Measurements from ENCODE around the gene SLC6A13.
A peak's percentile ranks its signal among the peaks of the same experiment; 100 is the strongest.

The SLC6A13 gene

DNA sequence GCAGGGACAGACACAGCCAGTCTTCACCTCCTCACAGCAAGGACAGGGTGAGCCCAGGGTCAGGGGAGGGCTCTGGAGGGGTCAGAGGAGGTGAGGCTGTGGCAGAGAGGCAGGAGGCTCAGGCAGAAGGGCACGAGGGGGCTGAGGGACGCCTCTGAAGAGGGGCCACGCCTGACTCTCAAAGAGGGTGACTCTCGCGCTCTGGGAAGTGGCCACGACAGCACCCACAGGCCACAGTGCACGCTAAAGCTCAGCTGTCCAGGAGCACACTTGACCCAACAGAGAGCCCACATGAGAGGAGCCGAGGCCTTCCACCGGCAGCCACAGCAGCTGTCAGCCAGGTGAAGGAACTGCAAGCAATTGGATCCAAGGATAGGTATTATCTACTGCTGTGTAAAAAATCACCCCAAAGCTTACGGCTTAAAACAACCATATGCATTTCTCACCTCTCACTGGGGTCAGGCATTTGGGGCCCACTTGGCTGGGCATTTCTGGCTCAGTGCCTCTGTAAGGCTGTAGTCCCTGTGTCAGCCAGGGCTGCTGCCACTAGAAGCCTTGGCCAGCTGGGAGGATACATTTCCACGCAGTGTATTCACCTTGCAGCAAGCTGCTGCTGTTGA, 76.5 kb downstream of the SLC6A13 start:
- H3K4me1 ChIP-seq (ENCODE audit: insufficient read depth, poor library complexity, severe bottlenecking): peaks cover 8% of the 10 kb centered on the region
- no peaks in the 10 kb centered on the region for H3K9me3 ChIP-seq (ENCODE audit: severe bottlenecking)
- DNase-seq (ENCODE audit: low spot score) (no peak), ATAC-seq (ENCODE audit: low read depth) (no peak)
- H3K27me3 ChIP-seq (ENCODE audit: insufficient read depth, poor library complexity, severe bottlenecking): no peaks in the 10 kb centered on the region
- no peak overlapping the region for H3K4me3 ChIP-seq (ENCODE audit: severe bottlenecking)
- no peak overlapping the region for H3K27ac ChIP-seq (ENCODE audit: poor library complexity, severe bottlenecking)
- no peaks in the 10 kb centered on the region for H3K36me3 ChIP-seq (ENCODE audit: low read depth)
- TF ChIP-seq, protein P1, sequence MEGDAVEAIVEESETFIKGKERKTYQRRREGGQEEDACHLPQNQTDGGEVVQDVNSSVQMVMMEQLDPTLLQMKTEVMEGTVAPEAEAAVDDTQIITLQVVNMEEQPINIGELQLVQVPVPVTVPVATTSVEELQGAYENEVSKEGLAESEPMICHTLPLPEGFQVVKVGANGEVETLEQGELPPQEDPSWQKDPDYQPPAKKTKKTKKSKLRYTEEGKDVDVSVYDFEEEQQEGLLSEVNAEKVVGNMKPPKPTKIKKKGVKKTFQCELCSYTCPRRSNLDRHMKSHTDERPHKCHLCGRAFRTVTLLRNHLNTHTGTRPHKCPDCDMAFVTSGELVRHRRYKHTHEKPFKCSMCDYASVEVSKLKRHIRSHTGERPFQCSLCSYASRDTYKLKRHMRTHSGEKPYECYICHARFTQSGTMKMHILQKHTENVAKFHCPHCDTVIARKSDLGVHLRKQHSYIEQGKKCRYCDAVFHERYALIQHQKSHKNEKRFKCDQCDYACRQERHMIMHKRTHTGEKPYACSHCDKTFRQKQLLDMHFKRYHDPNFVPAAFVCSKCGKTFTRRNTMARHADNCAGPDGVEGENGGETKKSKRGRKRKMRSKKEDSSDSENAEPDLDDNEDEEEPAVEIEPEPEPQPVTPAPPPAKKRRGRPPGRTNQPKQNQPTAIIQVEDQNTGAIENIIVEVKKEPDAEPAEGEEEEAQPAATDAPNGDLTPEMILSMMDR (IDR thresholded peaks at IDR 0.05; ENCODE audit: poor library complexity, severe bottlenecking): no peak

DNA sequence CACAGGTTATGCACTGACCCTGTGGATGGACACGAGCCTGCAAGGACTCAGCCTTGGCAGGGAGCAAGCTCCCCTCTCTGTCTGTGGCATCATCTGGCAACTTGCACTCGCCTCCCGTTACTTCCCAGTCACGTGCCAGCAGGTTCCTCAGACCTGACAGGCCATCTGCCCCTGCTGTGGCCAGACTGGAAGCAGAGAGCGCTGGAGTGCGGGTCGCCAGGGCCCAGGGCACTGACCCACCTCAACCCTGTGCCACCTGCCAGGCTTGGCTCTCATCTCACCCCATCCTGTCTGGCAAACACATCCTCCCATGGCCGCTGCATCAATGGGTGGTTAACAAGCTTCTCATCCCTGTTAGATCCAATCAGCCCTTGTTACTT, 77.1 kb downstream of the SLC6A13 start:
- H3K9me3 ChIP-seq (ENCODE audit: severe bottlenecking): no peaks in the 10 kb centered on the region

DNA sequence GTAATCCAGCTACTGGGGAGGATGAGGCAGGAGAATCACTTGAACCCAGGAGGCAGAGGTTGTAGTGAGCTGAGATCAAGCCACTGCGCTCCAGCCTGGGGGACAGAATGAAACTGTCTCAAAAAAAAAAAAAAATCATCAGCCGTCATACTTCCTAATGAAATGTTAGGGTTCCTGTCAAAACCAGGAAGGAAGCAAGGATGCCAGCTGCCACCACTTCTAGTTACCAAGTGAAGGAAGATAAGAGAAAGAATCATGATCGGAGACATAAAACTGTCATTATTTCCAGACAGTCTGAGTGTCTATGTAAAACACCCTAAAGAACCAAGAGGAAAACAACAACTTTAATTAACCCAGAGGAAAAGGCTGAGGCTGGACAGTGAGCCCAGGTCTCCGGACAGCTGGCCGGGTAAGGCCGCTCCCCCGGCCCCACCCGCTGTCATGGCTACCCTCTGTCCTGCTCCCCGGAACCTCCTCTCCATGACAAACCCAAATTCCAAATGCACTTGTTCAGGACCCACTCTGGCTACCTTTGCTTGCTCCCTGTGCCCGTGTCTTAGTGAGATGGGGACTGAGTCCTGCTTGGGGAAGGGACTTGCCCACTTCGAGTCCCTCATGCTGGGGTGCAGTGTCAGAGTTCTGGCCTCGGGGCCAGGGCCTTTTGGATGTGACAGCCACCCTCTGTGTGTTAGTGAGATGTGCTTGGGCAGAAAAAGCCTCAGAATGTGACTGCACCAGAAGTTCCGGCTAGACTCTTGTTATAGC, 77.6 kb downstream of the SLC6A13 start:
- Histone ChIP-seq H3K4me3 (ENCODE audit: severe bottlenecking) (no peak overlapping the region), H3K9me3 (ENCODE audit: severe bottlenecking) (no peaks in the 10 kb centered on the region), H3K36me3 (ENCODE audit: low read depth) (no peaks in the 10 kb centered on the region), H3K27ac (ENCODE audit: poor library complexity, severe bottlenecking) (no peak overlapping the region), H3K4me1 (ENCODE audit: insufficient read depth, poor library complexity, severe bottlenecking) (peaks cover 8% of the 10 kb centered on the region), H3K27me3 (ENCODE audit: insufficient read depth, poor library complexity, severe bottlenecking) (no peaks in the 10 kb centered on the region)
- DNase-seq (ENCODE audit: low spot score) (no peak), ATAC-seq (ENCODE audit: low read depth) (no peak)
- TF ChIP-seq, protein P1 (IDR thresholded peaks at IDR 0.05; ENCODE audit: poor library complexity, severe bottlenecking): no peak

More for the DNA sequence above, 77.1 kb downstream of the SLC6A13 start:
- DNase-seq (ENCODE audit: low spot score): no peak
- TF ChIP-seq, protein P1 (IDR thresholded peaks at IDR 0.05; ENCODE audit: poor library complexity, severe bottlenecking): no peak
- H3K4me3 ChIP-seq (ENCODE audit: severe bottlenecking): no peak overlapping the region
- no peaks in the 10 kb centered on the region for H3K36me3 ChIP-seq (ENCODE audit: low read depth)
- no peak for ATAC-seq (ENCODE audit: low read depth)
- H3K4me1 ChIP-seq (ENCODE audit: insufficient read depth, poor library complexity, severe bottlenecking): peaks cover 8% of the 10 kb centered on the region
- no peak overlapping the region for H3K27ac ChIP-seq (ENCODE audit: poor library complexity, severe bottlenecking)
- no peaks in the 10 kb centered on the region for H3K27me3 ChIP-seq (ENCODE audit: insufficient read depth, poor library complexity, severe bottlenecking)

DNA sequence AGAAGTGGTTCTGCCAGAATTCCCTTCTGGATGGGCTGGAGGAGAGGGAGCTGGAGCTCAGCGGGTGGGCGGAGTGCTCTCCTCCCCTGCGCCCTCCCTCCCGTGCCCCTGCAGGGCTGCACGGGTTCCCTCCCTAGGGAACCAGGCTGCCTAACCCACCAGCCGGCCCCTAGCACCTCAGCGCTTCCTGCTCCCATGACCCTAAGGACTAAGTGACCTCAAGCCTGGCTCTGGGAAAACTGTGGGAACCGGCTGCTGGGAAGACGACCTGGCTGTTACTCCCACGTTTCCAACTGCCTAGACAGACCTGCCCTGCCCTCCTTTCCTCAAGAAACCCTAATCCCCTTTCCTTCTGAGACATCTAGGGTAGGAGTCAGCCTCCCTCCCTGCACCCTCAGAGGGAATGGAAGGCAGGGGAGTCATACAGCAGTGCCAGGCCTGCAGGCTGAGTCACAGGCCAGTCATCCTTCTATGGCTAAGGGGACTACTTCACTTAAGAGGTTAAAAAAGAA, 80.2 kb downstream of the SLC6A13 start:
- peaks cover 14% of the 10 kb centered on the region for H3K4me1 ChIP-seq (ENCODE audit: insufficient read depth, poor library complexity, severe bottlenecking)
- H3K4me3 ChIP-seq (ENCODE audit: severe bottlenecking): no peak overlapping the region
- no peak for DNase-seq (ENCODE audit: low spot score)
- H3K27me3 ChIP-seq (ENCODE audit: insufficient read depth, poor library complexity, severe bottlenecking): no peaks in the 10 kb centered on the region
- no peaks in the 10 kb centered on the region for H3K9me3 ChIP-seq (ENCODE audit: severe bottlenecking)
- no peaks in the 10 kb centered on the region for H3K36me3 ChIP-seq (ENCODE audit: low read depth)
- H3K27ac ChIP-seq (ENCODE audit: poor library complexity, severe bottlenecking): no peak overlapping the region
- TF ChIP-seq, protein P1 (IDR thresholded peaks at IDR 0.05; ENCODE audit: poor library complexity, severe bottlenecking): no peak
- peak; percentile 97 for ATAC-seq (ENCODE audit: low read depth)

DNA sequence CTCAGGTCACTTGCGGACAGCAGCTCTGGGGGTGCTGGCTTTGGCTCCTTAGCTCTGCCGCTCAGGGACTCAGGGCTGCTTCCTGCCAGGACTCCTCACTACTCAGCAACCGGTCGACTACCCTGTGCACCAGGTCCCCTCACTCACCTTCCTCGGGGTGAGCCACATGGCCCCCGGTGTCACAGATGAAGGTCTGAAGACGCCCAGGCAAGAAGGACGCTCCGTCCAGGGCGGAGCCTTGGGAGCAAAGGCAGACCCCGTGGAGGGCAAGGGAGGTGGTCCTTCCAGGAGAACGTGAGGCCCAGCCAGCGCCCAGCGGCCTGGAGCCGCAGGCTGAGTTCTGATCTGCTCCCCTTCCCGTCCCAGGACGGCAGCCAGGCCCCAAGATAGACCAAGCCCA, 80.7 kb downstream of the SLC6A13 start:
- Histone ChIP-seq H3K9me3 (ENCODE audit: severe bottlenecking) (no peaks in the 10 kb centered on the region), H3K4me3 (ENCODE audit: severe bottlenecking) (no peak overlapping the region), H3K36me3 (ENCODE audit: low read depth) (no peaks in the 10 kb centered on the region), H3K4me1 (ENCODE audit: insufficient read depth, poor library complexity, severe bottlenecking) (peaks cover 14% of the 10 kb centered on the region), H3K27me3 (ENCODE audit: insufficient read depth, poor library complexity, severe bottlenecking) (no peaks in the 10 kb centered on the region), H3K27ac (ENCODE audit: poor library complexity, severe bottlenecking) (no peak overlapping the region)
- TF ChIP-seq, protein P1 (IDR thresholded peaks at IDR 0.05; ENCODE audit: poor library complexity, severe bottlenecking): no peak
- ATAC-seq (ENCODE audit: low read depth): no peak
- no peak for DNase-seq (ENCODE audit: low spot score)

Data from RWPE2 (cell line).